ENCODE results near the gene GALNT14.

- TF ChIP-seq CTCF (IDR thresholded peaks at IDR 0.05) (no peak), POLR2A (IDR thresholded peaks at IDR 0.05) (no peak)
These were observed 240.7 kb downstream of the GALNT14 start for GRCh38 chr2:30897539-30897938.

Data from adrenal gland (tissue), 5 donors.